ENCODE results near the gene NUP210.

NUP210 gene

GRCh38 chr3:13317596-13318320 lies 102.4 kb downstream of the NUP210 start:
- DNase-seq = no peak

GRCh38 chr3:13316603-13317002 lies 103.5 kb downstream of the NUP210 start:
- DNase-seq = no peak

GRCh38 chr3:13314877-13315276 lies 105.2 kb downstream of the NUP210 start:
- no peak for DNase-seq

- no peak for DNase-seq
Observed at GRCh38 chr3:13313813-13314212, 106.3 kb downstream of the NUP210 start.

DNA sequence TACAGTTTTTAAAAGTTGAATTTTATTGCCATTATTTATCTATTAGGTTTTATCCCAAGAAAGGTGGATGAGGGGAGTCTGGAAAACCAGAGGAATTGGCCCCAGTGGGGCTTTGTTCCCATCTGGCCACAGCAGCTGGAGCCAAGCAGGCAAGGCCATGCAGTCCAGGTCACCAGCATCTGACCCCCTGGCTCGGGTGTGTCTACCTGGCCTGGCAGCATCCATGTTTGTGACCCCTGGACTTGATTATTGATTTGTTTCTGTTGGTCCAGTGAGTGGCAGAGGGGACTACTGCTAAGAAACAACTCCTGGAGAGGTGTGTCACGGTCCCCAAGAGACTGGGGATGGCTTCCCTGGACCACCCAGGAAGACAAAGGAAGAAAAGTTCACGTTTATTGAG lies 111.1 kb downstream of the NUP210 start:
- no peak for DNase-seq

- peak; percentile 39 for DNase-seq
Observed at GRCh38 chr3:13308380-13308801, 111.7 kb downstream of the NUP210 start.

- no peak for DNase-seq
Observed at GRCh38 chr3:13307041-13307440, 113.1 kb downstream of the NUP210 start.

DNA sequence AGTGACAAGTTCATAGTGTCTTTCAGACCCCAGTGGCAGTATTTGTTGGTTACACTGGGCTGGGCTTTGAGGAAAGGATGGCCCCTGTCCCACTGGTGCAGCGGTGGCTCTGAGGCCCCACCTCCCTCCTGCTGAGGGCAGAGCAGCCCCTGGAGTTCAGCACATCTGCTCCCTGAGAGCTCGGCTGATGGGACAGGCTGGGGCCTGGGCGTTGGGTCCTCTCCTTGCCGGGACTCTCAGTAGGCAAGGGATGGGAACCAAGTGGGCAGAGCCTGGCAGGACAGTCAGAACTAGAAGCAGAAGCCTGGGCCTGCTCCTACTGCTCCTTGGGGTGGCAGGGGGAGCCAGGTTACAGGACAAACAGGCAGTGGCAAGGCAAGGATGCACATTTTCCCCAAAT lies 114.5 kb downstream of the NUP210 start:
- no peak for DNase-seq

GRCh38 chr3:13303410-13303809 lies 116.7 kb downstream of the NUP210 start:
- no peak for DNase-seq

GRCh38 chr3:13301286-13301987 lies 118.7 kb downstream of the NUP210 start:
- DNase-seq = peak; percentile 83

DNA sequence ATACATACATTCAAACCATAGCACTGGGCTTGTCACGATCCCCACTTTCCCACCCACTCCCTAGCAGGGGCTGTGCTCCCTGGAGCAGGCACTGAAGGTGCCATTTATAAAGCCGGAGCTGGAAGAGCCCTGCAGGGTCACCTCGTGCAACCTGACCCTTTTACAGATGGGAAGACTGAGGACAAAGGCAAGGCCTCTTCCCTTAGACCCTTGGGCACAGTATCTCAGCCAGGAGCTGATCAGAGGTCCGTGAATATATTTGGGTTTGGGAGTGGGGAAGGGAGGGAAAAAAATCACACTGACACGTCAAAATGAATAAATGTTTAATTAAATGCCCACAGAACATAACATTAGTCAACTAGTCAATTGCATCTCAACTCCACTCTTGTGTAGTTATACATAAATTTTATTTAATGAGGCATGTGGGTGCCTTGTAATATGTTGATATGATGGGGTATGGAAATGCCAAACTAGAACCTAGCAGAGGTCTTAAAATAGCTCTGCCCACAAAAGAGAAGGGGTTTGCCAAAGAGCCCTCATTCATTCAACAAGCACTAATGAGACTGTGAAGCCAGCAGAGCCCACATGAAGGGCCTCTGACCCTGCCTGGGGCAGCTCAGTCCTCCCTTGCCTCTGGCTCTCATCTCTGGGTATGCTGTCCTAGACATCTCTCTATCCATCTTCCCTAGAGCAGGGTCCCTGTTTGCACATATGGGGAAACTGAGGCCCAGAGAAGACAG lies 119.4 kb downstream of the NUP210 start:
- no peak for DNase-seq

DNA sequence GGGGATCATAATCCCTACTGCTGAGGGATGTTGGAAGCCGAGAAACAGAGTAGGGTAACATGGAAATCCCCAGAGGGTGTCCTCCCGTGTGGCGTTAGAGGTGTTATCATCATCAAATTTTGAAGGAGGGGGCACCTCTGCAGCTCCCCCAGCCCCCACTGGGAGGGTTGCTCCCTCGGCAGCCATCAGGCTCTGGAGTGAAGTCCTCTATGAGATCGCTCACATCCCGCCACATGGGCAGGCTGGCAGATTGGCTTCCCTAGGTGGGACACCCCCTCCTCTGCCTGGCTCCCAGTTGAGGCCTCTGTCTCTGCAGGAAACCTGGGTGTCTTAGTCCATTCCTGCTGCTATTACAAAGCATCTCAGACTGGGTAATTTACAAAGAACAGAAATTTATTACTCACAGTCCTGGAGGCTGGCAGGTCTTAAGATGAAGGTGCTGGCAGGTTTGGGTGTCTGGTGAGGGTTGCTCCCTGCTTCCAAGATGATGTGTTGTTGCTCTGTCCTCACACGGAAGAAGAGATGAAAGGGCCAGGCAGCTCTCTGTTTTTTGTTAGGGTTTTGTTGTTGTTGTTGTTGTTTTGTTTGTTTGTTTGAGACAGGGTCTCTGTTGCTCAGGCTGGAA lies 120.5 kb downstream of the NUP210 start:
- no peak for DNase-seq

GRCh38 chr3:13296662-13297061 lies 123.5 kb downstream of the NUP210 start:
- peak; percentile 5 for DNase-seq

DNA sequence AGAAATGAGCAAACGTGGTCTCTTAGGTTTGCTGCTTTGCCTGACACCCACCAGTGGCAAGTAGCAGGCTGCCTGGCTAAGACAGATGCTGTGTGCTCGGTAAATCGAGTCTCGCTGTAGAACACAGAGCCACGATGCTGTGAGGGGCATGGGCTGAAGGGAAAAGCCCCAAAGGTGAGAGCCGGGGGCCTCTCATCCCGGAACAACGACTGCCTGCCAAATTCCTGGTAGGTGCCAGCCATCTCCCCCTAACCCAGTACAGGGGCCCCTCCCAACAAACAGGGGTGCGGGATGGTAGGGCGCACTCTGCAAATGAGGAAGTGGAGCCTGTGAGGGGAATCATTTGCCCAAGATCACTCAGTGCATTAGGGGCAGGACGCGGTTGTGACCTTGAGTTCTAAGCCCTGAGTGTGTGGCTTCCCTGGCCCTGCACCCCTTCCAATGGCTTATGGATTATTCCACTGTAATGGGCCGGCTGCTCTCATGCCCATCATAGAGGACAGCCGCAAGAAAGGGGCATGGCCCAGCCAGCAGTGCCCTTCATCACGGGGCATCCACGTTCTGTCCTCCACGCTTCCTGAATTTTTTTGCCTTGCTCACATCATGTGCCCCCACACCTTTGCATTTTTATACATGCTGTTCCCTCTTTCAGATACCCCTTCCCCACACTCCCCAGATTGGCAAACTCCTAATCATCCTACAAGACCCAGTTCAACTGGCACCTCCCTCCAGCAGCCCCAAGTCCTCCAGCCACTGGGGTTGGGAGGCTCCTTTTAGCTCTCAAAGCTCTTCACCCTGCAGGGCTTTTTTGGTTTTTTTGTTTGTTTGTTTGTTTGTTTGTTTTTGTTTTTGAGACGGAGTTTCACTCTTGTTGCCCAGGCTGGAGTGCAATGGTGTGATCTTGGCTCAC lies 125.4 kb downstream of the NUP210 start:
- DNase-seq = no peak

DNA sequence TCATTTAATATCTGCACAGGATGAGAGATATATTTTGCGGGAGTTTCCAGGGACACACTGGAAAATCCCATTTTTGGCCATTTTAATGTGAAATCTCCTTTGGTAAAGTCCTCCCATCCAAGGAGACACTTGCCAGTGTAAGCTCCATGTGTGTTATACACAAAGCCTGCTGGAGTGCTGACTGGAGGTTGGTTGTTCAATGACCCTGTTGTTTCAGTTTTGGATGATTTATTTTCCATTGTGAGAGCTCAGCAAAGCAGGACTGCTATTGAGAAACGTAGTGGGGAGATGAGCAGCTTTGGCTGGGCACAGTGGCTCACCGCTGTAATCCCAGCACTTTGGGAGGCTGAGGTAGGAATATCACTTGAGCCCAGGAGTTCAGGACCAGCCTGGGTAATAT lies 127.7 kb downstream of the NUP210 start:
- no peak for DNase-seq

DNA sequence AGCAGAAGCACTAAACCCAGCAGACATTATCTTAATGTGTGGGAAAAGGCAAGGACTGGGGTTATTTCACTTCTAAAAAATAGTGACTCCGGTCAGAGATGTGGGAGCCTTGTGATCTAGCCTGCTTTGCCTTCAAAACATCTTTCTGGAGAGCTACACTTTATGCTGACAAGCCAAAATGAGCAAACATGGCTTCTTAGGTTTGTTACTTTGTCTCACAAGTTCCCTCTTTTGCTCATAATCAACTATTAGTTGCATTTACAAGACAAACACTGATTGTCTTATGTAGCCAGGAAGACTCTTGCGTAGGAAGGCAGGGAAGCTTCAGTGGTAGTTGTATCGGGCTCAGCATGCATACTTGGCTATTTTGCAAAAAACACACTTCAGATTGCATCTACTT lies 129.2 kb downstream of the NUP210 start:
- no peak for DNase-seq

DNA sequence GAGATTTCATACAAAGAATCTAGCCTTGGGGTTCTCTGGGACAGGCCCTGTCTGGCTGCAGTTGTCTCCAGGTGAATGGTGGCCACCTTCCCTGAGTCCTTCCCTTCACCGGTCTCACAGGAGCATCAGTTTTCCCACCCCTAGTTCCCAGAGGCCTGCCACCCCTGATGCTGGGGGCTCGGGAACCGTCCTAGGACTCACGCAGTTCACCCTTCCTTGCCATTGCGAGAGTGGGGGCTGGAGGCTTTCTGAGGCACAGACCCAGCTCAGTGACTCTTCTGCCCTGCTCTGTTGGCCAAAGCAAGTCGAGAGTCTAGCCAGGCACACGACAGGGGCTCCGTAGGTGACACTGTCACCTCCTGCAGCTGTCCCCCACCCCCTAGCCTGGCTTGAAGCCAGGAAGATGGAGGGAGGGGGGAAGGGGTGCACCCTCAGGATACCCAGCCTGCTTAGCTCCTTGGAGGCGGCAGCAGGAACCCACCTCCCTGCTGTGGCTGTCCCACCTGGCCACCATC lies 130.3 kb downstream of the NUP210 start:
- no peak for DNase-seq

- DNase-seq = no peak
Observed at GRCh38 chr3:13288732-13289718, 131.1 kb downstream of the NUP210 start.

DNA sequence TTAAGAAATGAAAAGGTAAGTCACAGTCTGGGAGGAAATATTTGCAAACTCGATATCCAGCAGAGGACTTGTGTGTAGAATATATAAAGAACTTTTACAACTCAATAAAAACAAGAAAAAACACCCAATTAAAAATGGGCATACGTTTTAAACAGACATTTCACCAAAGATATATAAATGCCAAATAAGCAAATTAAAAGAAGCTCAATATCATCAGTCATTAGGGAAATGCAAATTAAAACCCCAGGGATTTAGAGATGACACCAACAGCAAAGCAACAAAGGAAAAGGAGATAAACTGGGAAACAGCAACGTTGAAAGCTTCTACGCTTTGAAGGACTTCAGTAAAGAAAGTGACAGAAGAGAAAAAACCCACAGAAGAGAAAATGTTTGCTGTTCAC lies 132.3 kb downstream of the NUP210 start:
- no peak for DNase-seq

GRCh38 chr3:13286873-13287272 lies 133.2 kb downstream of the NUP210 start:
- no peak for DNase-seq

All from suppressor macrophage treated with lipopolysaccharide for 4 hours (primary cell).